IMR-90 (cell line): ENCODE results near the gene SGO2.

Experiments used
- MAZ ChIP-seq: IDR thresholded peaks from 2 replicates; pipeline ENCODE4 v1.6.1; 2012; ENCODE audit warnings: low read depth, mild to moderate bottlenecking, low read length, improper control_type of control experiment, moderate library complexity, borderline replicate concordance
- MXI1 ChIP-seq: IDR thresholded peaks from 2 replicates; pipeline ENCODE4 v1.6.1; 2012; ENCODE audit warnings: low read depth, mild to moderate bottlenecking, low read length, moderate library complexity, borderline replicate concordance
- NFE2L2 ChIP-seq: fragments of 150-350 bp; IDR thresholded peaks from 2 replicates; pipeline ENCODE4 v1.6.1; 2016; ENCODE audit warnings: low read depth, mild to moderate bottlenecking, low read length
- POLR2A ChIP-seq: IDR thresholded peaks from 2 replicates; pipeline ENCODE4 v1.6.1; 2012; ENCODE audit warnings: mild to moderate bottlenecking, low read depth, low read length
- RAD21 ChIP-seq: IDR thresholded peaks from 2 replicates; pipeline ENCODE4 v1.6.1; 2012; ENCODE audit warnings: low read length, improper control_type of control experiment
- RCOR1 ChIP-seq: IDR thresholded peaks from 2 replicates; pipeline ENCODE4 v1.6.1; 2012; ENCODE audit warnings: mild to moderate bottlenecking, low read length, improper control_type of control experiment; ENCODE audit not compliant: insufficient replicate concordance
- SMC3 ChIP-seq: fragments of 150-350 bp; IDR thresholded peaks from 2 replicates; pipeline ENCODE4 v1.6.1; 2016; ENCODE audit warnings: low read depth, mild to moderate bottlenecking, antibody characterized with exemption, low read length, moderate library complexity
- TF ChIP-seq, protein P1 (sequence below): conservative IDR thresholded peaks from 2 replicates; pipeline ENCODE4 v1.5.1; 2012; ENCODE audit warnings: mild to moderate bottlenecking, low read depth, low read length, improper control_type of control experiment
- TF ChIP-seq, protein P2 (sequence below): fragments of 150-350 bp; IDR thresholded peaks from 2 replicates; pipeline ENCODE4 v1.6.1; 2016; ENCODE audit warnings: low read depth, mild to moderate bottlenecking, low read length, moderate library complexity, borderline replicate concordance

DNA sequence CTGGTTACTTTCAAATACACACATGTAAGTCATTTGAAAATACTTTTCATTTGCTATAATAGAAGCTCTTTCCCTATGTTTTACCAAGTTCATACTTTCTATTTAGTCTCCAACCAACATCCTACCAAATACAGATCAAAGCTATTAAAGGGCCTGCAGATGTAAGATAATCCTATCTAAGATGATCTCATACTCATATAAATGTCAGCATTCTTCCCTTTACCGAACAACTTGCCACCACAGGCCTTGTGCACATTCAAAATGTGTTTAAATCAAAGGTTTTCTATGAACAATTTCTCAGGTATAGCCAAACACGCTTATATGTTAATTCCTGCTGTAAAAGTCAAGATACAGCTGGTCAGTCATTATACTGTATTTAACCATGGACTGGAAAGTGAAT lies 39.5 kb upstream of the SGO2 start:
- TF ChIP-seq, protein P1, sequence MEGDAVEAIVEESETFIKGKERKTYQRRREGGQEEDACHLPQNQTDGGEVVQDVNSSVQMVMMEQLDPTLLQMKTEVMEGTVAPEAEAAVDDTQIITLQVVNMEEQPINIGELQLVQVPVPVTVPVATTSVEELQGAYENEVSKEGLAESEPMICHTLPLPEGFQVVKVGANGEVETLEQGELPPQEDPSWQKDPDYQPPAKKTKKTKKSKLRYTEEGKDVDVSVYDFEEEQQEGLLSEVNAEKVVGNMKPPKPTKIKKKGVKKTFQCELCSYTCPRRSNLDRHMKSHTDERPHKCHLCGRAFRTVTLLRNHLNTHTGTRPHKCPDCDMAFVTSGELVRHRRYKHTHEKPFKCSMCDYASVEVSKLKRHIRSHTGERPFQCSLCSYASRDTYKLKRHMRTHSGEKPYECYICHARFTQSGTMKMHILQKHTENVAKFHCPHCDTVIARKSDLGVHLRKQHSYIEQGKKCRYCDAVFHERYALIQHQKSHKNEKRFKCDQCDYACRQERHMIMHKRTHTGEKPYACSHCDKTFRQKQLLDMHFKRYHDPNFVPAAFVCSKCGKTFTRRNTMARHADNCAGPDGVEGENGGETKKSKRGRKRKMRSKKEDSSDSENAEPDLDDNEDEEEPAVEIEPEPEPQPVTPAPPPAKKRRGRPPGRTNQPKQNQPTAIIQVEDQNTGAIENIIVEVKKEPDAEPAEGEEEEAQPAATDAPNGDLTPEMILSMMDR, result no peak
- TF ChIP-seq MAZ (no peak), POLR2A (no peak), NFE2L2 (no peak), RCOR1 (no peak), SMC3 (no peak), RAD21 (no peak), MXI1 (no peak)
- TF ChIP-seq, protein P2, sequence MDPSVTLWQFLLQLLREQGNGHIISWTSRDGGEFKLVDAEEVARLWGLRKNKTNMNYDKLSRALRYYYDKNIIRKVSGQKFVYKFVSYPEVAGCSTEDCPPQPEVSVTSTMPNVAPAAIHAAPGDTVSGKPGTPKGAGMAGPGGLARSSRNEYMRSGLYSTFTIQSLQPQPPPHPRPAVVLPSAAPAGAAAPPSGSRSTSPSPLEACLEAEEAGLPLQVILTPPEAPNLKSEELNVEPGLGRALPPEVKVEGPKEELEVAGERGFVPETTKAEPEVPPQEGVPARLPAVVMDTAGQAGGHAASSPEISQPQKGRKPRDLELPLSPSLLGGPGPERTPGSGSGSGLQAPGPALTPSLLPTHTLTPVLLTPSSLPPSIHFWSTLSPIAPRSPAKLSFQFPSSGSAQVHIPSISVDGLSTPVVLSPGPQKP, result no peak
